Uterus (tissue), 2 donors: ENCODE results near the gene NCS1.

Experiments
- POLR2A ChIP-seq, 2 donors: fragments of 450-650 bp; IDR thresholded peaks; one replicate each; pipeline ENCODE4 v1.6.1; 2016; ENCODE audit warnings: antibody characterized with exemption in 2 of 2, mild to moderate bottlenecking in 1 of 2, moderate library complexity in 1 of 2
- TF ChIP-seq, protein P1 (sequence below), 4 experiments: fragments of 200-600 bp in 2 of 4; fragments of 450-650 bp in 2 of 4; sonication (generic) in 2 of 4; IDR thresholded peaks; one replicate each; pipeline ENCODE4 v1.5.1; 2016 to 2019; ENCODE audit warnings: antibody characterized with exemption in 4 of 4, mild to moderate bottlenecking in 2 of 4, moderate library complexity in 1 of 4

DNA sequence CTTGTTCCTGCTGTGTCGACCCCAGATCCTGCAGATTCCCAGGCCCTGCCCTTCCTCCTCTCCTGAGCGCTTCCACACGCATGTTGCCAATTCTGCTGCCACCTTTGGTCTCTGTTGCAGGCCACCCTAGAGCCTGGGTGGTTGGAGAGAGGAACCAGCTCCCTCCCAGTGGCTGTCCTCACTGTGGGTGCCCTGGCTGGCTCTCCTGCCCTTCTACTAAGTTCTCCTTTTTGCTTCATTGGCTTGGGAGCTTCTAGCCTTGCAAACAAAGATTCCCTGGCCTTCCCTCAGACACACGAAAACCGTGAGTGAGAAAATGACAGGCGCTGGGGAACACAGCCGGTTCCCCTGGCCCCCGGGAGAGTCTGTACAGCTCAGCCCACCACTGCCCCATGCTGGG, 14.2 kb upstream of the NCS1 start:
- TF ChIP-seq, protein P1, sequence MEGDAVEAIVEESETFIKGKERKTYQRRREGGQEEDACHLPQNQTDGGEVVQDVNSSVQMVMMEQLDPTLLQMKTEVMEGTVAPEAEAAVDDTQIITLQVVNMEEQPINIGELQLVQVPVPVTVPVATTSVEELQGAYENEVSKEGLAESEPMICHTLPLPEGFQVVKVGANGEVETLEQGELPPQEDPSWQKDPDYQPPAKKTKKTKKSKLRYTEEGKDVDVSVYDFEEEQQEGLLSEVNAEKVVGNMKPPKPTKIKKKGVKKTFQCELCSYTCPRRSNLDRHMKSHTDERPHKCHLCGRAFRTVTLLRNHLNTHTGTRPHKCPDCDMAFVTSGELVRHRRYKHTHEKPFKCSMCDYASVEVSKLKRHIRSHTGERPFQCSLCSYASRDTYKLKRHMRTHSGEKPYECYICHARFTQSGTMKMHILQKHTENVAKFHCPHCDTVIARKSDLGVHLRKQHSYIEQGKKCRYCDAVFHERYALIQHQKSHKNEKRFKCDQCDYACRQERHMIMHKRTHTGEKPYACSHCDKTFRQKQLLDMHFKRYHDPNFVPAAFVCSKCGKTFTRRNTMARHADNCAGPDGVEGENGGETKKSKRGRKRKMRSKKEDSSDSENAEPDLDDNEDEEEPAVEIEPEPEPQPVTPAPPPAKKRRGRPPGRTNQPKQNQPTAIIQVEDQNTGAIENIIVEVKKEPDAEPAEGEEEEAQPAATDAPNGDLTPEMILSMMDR (IDR thresholded peaks at IDR 0.05): no peak
- no peak for TF ChIP-seq POLR2A (IDR thresholded peaks at IDR 0.05)
